Heart left ventricle (tissue), 16 donors: ENCODE data around the gene ZIC1. TPM values are rescaled to one million over a fixed set of nuclear protein-coding genes. Genes with fewer than 3 reads are reported as not detected.

Experiments used
- ATAC-seq, 4 donors: fragments of 200-7000 bp; cut with Tn5 transposase; one replicate each; pipeline ENCODE4 v1.9.1; 2020 to 2022; ENCODE audit warnings: moderate library complexity in 4 of 4, mild to moderate bottlenecking in 3 of 4, moderate number of reproducible peaks in 1 of 4
- DNase-seq, 5 donors: peaks; one replicate each; pipeline ENCODE4 v3.0.0-alpha.2; 2020
- H3K27ac ChIP-seq, 12 donors: fragments of 200-600 bp; sonication (generic) in 4 of 12; one replicate each; pipeline versions ENCODE4 v1.5.0 to v1.8.0; 2016 to 2022; ENCODE audit warnings: mild to moderate bottlenecking in 2 of 12
- H3K27me3 ChIP-seq, 9 donors: fragments of 200-600 bp; sonication (generic) in 2 of 9; one replicate each; pipeline versions ENCODE4 v1.5.1 to v1.8.0; 2016 to 2022; ENCODE audit warnings: mild to moderate bottlenecking in 3 of 9
- H3K36me3 ChIP-seq, 9 donors: fragments of 200-600 bp; sonication (generic) in 2 of 9; one replicate each; pipeline versions ENCODE4 v1.5.0 to v1.8.0; 2018 to 2022; ENCODE audit warnings: mild to moderate bottlenecking in 2 of 9
- H3K4me1 ChIP-seq, 12 donors: fragments of 200-600 bp; sonication (generic) in 4 of 12; one replicate each; pipeline versions ENCODE4 v1.5.0 to v1.8.0; 2016 to 2022; ENCODE audit warnings: mild to moderate bottlenecking in 3 of 12
- H3K4me3 ChIP-seq, 12 donors: fragments of 200-600 bp; sonication (generic) in 4 of 12; one replicate each; pipeline versions ENCODE4 v1.5.0 to v1.8.0; 2017 to 2022; ENCODE audit warnings: mild to moderate bottlenecking in 9 of 12, moderate library complexity in 4 of 12
- H3K9me3 ChIP-seq, 12 donors: fragments of 200-600 bp; sonication (generic) in 4 of 12; one replicate each; pipeline versions ENCODE4 v1.5.0 to v1.8.0; 2016 to 2022; ENCODE audit warnings: mild to moderate bottlenecking in 1 of 12
- CTCF ChIP-seq, 12 donors: fragments of 200-600 bp; sonication (generic) in 4 of 12; IDR thresholded peaks; one replicate each; pipeline versions ENCODE4 v1.5.0 to v1.8.0; 2018 to 2022; ENCODE audit warnings: antibody characterized with exemption in 12 of 12, mild to moderate bottlenecking in 5 of 12
- POLR2A ChIP-seq, 2 donors: fragments of 450-650 bp; IDR thresholded peaks; one replicate each; pipeline ENCODE4 v1.6.1; 2017; ENCODE audit warnings: antibody characterized with exemption in 2 of 2, mild to moderate bottlenecking in 2 of 2, moderate library complexity in 2 of 2
- WGBS, 4 donors: extraction: QIAGEN DNeasy Blood & Tissue Kit in 2 of 4; methylation state at CpG; one replicate each; pipeline versions ENCODE4 v1.1.5 to v1.1.7; 2013 to 2018; 5-methylcytosine and 5-hydroxymethylcytosine counted together
- intact Hi-C, 10 donors: fragments of 100-400 bp; cut with DNase I; formaldehyde crosslinking; loops; one replicate each; pipeline versions ENCODE4 v1.11.1 to v1.14.2; 2022
- polyA plus RNA-seq, 2 donors: library from polyadenylated mRNA; stranded (reverse); fragments of 200-250 nt; gene quantifications; one replicate each; pipeline ENCODE4 v1.2.3, GENCODE V29; 2013
- total RNA-seq, 9 donors: library from RNA; depleted of rRNA in 2 of 9; stranded (reverse); fragments of >200 nt in 2 of 9; fragmentation: NEBNext Ultra II Directional in 3 of 9; extraction: Animal tissue kit (Norgen Biotek cat#: 25700) in 3 of 9; gene quantifications; one replicate each; pipeline versions ENCODE4 v1.1.0 to v1.2.4, GENCODE V29; 2016 to 2023
- donor health status: ischemic (EF 13 %, LVEDD 7.1; RV severe dilation, severe dysfunction).
- donor health status: healthy with polysubstance abuse.
- donor health status: DM: no; HTN: yes; CAD: no.
- donor health status: DM: no; HTN: no; CAD: no.
- donor health status: ischemic (EF 25% LVEDD 6.9; RV normal size, moderate dysfunction).
- donor health status: ischemic (EF 25% LVEDD 5.7; RV mildly dilated, moderate dysfunction).
- donor health status: healthy.
- donor health status: DM: yes; HTN: yes; CAD: no.
- donor health status: ischemic (EF 35%, LVEDD 5.7; RV mildly dilated, moderate dysfunction).
- donor health status: nonischemic (EF 11% LVEDD 7.7; RV severe dilation, severe dysfunction).
- donor health status: DM: yes; HTN: yes; CAD: no.
- donor health status: PGD.
- donor health status: ischemic (EF 29% LVEDD 5.4; RV normal size, mild dysfunction).
- donor health status: nonischemic (EF 23%, LVEDD 6.1; RV moderate dilation, normal function).

Gene ZIC1
- total and polyA plus RNA-seq, 11 donors, result 0.42 TPM; not detected in 10

- Histone ChIP-seq H3K4me3 (no peak overlapping the region), H3K4me1 (peaks cover 0 to 3% (median 0%) of the 10 kb centered on the region in 12 donors), H3K9me3 (no peaks in the 10 kb centered on the region), H3K27me3 (peaks cover 33 to 100% (median 87%) of the 10 kb centered on the region in 9 donors), H3K36me3 (no peaks in the 10 kb centered on the region), H3K27ac (no peak overlapping the region)
- no peak for DNase-seq
- WGBS, 4 donors, result 7 to 16% (median 14%) methylated on average over 2 of the region's 2 CpGs
- no peak for ATAC-seq
- intact Hi-C loops, result loop anchor here in 1 of 10 donors (10.0 kb wide), 1 partner anchor 47 kb away; no protein-coding TSS in a partner anchor
- no peak for TF ChIP-seq POLR2A (IDR thresholded peaks at IDR 0.05)
- TF ChIP-seq CTCF (IDR thresholded peaks at IDR 0.05), result no peak
These were observed 41.0 kb upstream of the ZIC1 start for GRCh38 chr3:147368151-147368550.

- Histone ChIP-seq H3K9me3 (no peaks in the 10 kb centered on the region), H3K36me3 (no peaks in the 10 kb centered on the region), H3K27me3 (peaks cover 34 to 100% (median 91%) of the 10 kb centered on the region in 9 donors), H3K4me3 (no peak overlapping the region), H3K27ac (no peak overlapping the region), H3K4me1 (peaks cover 0 to 3% (median 0%) of the 10 kb centered on the region in 12 donors)
- TF ChIP-seq CTCF (IDR thresholded peaks at IDR 0.05), result no peak
- no peak for TF ChIP-seq POLR2A (IDR thresholded peaks at IDR 0.05)
- intact Hi-C loops, result loop anchor here in 1 of 10 donors (10.0 kb wide), 1 partner anchor 46 kb away; no protein-coding TSS in a partner anchor
- ATAC-seq, result no peak
- DNase-seq, result no peak
- WGBS, 4 donors, result 2 to 7% (median 3%) methylated on average over 15 to 16 of the region's 16 CpGs
These were observed 40.5 kb upstream of the ZIC1 start for GRCh38 chr3:147368561-147369221.

- peaks cover 38 to 100% (median 91%) of the 10 kb centered on the region in 9 donors for H3K27me3 ChIP-seq
- peaks cover 0 to 3% (median 0%) of the 10 kb centered on the region in 12 donors for H3K4me1 ChIP-seq
- H3K36me3 ChIP-seq, result no peaks in the 10 kb centered on the region
- ATAC-seq (no peak), DNase-seq (no peak)
- TF ChIP-seq POLR2A (IDR thresholded peaks at IDR 0.05) (no peak), CTCF (IDR thresholded peaks at IDR 0.05) (no peak)
- no peak overlapping the region for H3K27ac ChIP-seq
- intact Hi-C loops, result loop anchor here in 1 of 10 donors (10.0 kb wide), 1 partner anchor 46 kb away; no protein-coding TSS in a partner anchor
- no peaks in the 10 kb centered on the region for H3K9me3 ChIP-seq
- WGBS, 4 donors, result 4 to 6% (median 5%) methylated on average over 13 of the region's 13 CpGs
- no peak overlapping the region for H3K4me3 ChIP-seq
These were observed 39.9 kb upstream of the ZIC1 start for GRCh38 chr3:147369231-147369630.

- Histone ChIP-seq H3K36me3 (no peaks in the 10 kb centered on the region), H3K27ac (no peak overlapping the region), H3K4me3 (no peak overlapping the region), H3K9me3 (no peaks in the 10 kb centered on the region), H3K4me1 (peaks cover 0 to 3% (median 0%) of the 10 kb centered on the region in 12 donors), H3K27me3 (peaks cover 38 to 100% (median 91%) of the 10 kb centered on the region in 9 donors)
- intact Hi-C loops, result loop anchor here in 1 of 10 donors (10.0 kb wide), 1 partner anchor 45 kb away; no protein-coding TSS in a partner anchor
- ATAC-seq (no peak), DNase-seq (no peak)
- WGBS, 4 donors, result 3 to 6% (median 4%) methylated on average over 18 of the region's 18 CpGs
- TF ChIP-seq POLR2A (IDR thresholded peaks at IDR 0.05), result no peak
These were observed 39.5 kb upstream of the ZIC1 start for GRCh38 chr3:147369661-147370123.
